Measurements from ENCODE around the gene PLXDC1. TPM values are rescaled to one million over a fixed set of nuclear protein-coding genes. Genes with fewer than 3 reads are reported as not detected.

PLXDC1 gene
- total RNA-seq, 4 donors from 2014 or later: 1.6 to 26.2 (median 4.3) TPM

DNA sequence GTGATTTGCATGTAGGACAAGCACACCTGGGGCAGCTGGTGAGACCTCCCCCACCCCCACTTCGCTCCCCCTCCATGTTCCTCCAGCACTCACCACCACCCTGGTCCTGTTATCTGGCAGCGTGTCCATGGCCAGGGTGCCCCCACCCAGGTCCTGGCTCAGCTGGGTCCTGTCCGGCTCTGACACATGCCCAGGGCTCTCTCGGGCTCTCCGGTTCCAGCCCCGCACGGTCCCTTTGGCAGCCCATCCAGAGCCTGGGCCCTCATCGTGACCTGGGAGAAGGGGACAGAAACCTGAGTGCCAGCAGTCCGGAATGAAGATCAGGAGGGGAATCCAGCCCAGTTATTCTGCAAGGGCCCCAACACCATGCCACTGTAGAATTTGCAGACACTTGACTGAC is 11.9 kb downstream of the PLXDC1 start:
- no peak overlapping the region for H3K27ac ChIP-seq
- TF ChIP-seq POLR2AphosphoS5 (IDR thresholded peaks at IDR 0.05): no peak
- TF ChIP-seq CTCF (IDR thresholded peaks at IDR 0.05): no peak
- no peak for TF ChIP-seq POLR2A (IDR thresholded peaks at IDR 0.05)
- no peak for TF ChIP-seq EP300 (IDR thresholded peaks at IDR 0.05; ENCODE audit: low read depth)
- no peak for DNase-seq
- no peaks in the 10 kb centered on the region for H3K9me3 ChIP-seq
- H3K4me1 ChIP-seq: peaks cover 0 to 2% (median 0%) of the 10 kb centered on the region in 4 donors
- H3K36me3 ChIP-seq: no peaks in the 10 kb centered on the region
- no peaks in the 10 kb centered on the region for H3K27me3 ChIP-seq
- 96% methylated on average over 9 of the region's 9 CpGs; no CpG with 5 or more reads in 1 of the 2 donors for WGBS, 2 donors (ENCODE audit: low coverage in 1 of 2)
- no peak overlapping the region for H3K4me3 ChIP-seq
- in situ Hi-C loops (cut with MboI; ENCODE audit: low pct_ligation_motif_present in 1 of 4, low pct_unique_long_range_greater_than_20kb in 1 of 4, low sequenced_read_pairs in 3 of 4): no loop called here
- intact Hi-C loops (cut with DNase I; ENCODE audit: low total_unique reads): no loop called here

GRCh38 chr17:39139161-39139511 is 12.3 kb downstream of the PLXDC1 start:
- intact Hi-C loops (cut with DNase I; ENCODE audit: low total_unique reads) (no loop called here), in situ Hi-C loops (cut with MboI; ENCODE audit: low pct_ligation_motif_present in 1 of 4, low pct_unique_long_range_greater_than_20kb in 1 of 4, low sequenced_read_pairs in 3 of 4) (no loop called here)
- Histone ChIP-seq H3K36me3 (no peaks in the 10 kb centered on the region), H3K4me3 (no peak overlapping the region), H3K9me3 (no peaks in the 10 kb centered on the region), H3K27me3 (no peaks in the 10 kb centered on the region), H3K4me1 (no peaks in the 10 kb centered on the region), H3K27ac (no peak overlapping the region)
- no peak for DNase-seq
- TF ChIP-seq CTCF (IDR thresholded peaks at IDR 0.05) (no peak), POLR2A (IDR thresholded peaks at IDR 0.05) (no peak), EP300 (IDR thresholded peaks at IDR 0.05; ENCODE audit: low read depth) (no peak), POLR2AphosphoS5 (IDR thresholded peaks at IDR 0.05) (no peak)
- WGBS, 2 donors (ENCODE audit: low coverage in 1 of 2): 58% methylated on average over 2 of the region's 2 CpGs; no CpG with 5 or more reads in 1 of the 2 donors

- Histone ChIP-seq H3K4me3 (no peak overlapping the region), H3K27me3 (no peaks in the 10 kb centered on the region), H3K4me1 (no peaks in the 10 kb centered on the region), H3K9me3 (no peaks in the 10 kb centered on the region), H3K27ac (no peak overlapping the region), H3K36me3 (no peaks in the 10 kb centered on the region)
- DNase-seq: no peak
- intact Hi-C loops (cut with DNase I; ENCODE audit: low total_unique reads) (no loop called here), in situ Hi-C loops (cut with MboI; ENCODE audit: low pct_ligation_motif_present in 1 of 4, low pct_unique_long_range_greater_than_20kb in 1 of 4, low sequenced_read_pairs in 3 of 4) (no loop called here)
- 79 to 87% methylated on average over 3 to 13 of the region's 13 CpGs for WGBS, 2 donors (ENCODE audit: low coverage in 1 of 2)
- TF ChIP-seq POLR2AphosphoS5 (IDR thresholded peaks at IDR 0.05): no peak
These were observed 12.8 kb downstream of the PLXDC1 start for GRCh38 chr17:39138431-39139160.

DNA sequence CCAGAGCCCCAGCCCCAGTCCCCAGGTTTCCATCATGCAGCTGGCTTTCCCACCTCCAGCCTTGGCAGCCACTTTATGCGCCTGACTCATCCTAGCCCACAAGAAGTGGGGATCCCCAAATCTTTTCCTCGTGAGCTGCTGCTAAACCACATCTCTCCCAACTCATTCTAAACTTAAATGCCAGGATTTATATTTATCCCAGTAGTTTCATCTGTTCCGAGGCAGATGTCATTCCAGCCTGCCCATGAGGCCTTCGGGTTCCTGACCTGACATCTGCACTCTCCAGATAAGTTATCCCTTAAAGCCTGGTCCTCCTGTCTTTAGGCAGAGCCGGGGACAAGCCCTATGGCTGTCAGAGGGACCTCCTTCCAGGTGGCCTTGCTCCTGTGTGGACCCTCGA is 16.6 kb downstream of the PLXDC1 start:
- intact Hi-C loops (cut with DNase I; ENCODE audit: low total_unique reads): no loop called here
- WGBS, 2 donors (ENCODE audit: low coverage in 1 of 2): 83% methylated on average over 6 of the region's 6 CpGs; no CpG with 5 or more reads in 1 of the 2 donors

More for the DNA sequence above, 16.6 kb downstream of the PLXDC1 start:
- in situ Hi-C loops (cut with MboI; ENCODE audit: low pct_ligation_motif_present in 1 of 4, low pct_unique_long_range_greater_than_20kb in 1 of 4, low sequenced_read_pairs in 3 of 4): no loop called here
- TF ChIP-seq POLR2A (IDR thresholded peaks at IDR 0.05) (no peak), EP300 (IDR thresholded peaks at IDR 0.05; ENCODE audit: low read depth) (no peak), CTCF (IDR thresholded peaks at IDR 0.05) (no peak), POLR2AphosphoS5 (IDR thresholded peaks at IDR 0.05) (no peak)
- H3K27ac ChIP-seq: no peak overlapping the region
- H3K9me3 ChIP-seq: no peaks in the 10 kb centered on the region
- no peak for DNase-seq
- H3K36me3 ChIP-seq: no peaks in the 10 kb centered on the region
- H3K4me1 ChIP-seq: no peaks in the 10 kb centered on the region
- no peak overlapping the region for H3K4me3 ChIP-seq
- H3K27me3 ChIP-seq: no peaks in the 10 kb centered on the region
